ENCODE data around the gene RHOD. TPM values are rescaled to one million over a fixed set of nuclear protein-coding genes. Genes with fewer than 3 reads are reported as not detected.

Gene RHOD, protein sequence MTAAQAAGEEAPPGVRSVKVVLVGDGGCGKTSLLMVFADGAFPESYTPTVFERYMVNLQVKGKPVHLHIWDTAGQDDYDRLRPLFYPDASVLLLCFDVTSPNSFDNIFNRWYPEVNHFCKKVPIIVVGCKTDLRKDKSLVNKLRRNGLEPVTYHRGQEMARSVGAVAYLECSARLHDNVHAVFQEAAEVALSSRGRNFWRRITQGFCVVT
- 10 to 100 TPM in 3 of 4 donors, 1 to 10 TPM in 1; 9.7 to 41.7 (median 27.5) TPM for total RNA-seq
- 10 to 100 TPM; 14.2 to 56.5 (median 20.9) TPM for polyA plus RNA-seq
- long read RNA-seq, donor 1, transcript RHOD-201 (5 exons, 1,129 nt), result major isoform, 21 of 25 reads
- long read RNA-seq, donor 1, partial matches to known transcripts, result 2 of 25 reads
- long read RNA-seq, donor 1, other reads (novel, unspliced or antisense), result 2 of 25 reads
- long read RNA-seq, donor 2, transcript RHOD-201 (5 exons, 1,129 nt), result major isoform, 16 of 19 reads
- long read RNA-seq, donor 2, partial matches to known transcripts, result 1 of 19 reads
- long read RNA-seq, donor 2, other reads (novel, unspliced or antisense), result 2 of 19 reads

DNA sequence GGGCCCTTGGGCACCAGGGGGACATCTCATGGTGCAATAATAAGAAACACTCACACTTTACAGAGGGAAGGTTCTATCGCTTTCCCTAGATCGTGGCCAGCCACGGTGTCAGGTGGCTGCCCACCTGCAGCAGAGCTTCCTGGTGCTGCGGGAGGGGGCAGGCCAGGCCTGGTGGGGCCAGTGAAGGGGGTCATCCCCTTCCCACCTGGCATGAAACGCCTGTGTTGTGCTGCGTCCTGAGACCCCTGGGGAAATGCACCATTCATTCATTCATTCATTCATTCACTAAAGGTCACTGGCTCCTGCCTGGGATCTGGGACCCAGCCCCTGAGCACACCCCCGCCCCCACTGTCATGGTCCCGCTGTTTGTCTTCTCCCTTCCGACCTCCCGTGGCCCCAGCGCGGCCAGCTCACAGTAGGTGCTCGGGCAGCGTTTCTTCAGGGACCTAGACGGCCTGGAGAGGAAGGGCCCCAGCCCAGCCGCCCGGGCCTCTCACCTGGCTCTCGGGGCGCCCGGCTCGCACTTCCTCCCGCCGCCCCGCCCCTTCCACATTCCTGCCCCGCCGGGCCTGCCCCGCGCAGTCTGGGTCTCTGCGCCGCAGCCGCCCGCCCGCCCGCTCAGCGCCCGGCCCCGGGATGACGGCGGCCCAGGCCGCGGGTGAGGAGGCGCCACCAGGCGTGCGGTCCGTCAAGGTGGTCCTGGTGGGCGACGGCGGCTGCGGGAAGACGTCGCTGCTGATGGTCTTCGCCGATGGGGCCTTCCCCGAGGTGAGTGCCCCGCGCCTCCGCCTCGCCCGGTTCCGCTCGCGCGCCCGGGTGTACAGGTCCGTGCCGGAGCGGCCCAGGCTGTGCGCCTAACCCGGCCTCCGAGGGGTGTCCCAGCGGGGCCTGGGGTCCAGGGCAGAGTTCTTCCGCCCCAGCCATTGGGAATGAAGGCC, at the start of gene RHOD:
TSS of gene RHOD (plus strand) at position 581 of the 938 bp plus-strand sequence. CDS start at position 637, 56 bp downstream.
- TF ChIP-seq, protein P1, sequence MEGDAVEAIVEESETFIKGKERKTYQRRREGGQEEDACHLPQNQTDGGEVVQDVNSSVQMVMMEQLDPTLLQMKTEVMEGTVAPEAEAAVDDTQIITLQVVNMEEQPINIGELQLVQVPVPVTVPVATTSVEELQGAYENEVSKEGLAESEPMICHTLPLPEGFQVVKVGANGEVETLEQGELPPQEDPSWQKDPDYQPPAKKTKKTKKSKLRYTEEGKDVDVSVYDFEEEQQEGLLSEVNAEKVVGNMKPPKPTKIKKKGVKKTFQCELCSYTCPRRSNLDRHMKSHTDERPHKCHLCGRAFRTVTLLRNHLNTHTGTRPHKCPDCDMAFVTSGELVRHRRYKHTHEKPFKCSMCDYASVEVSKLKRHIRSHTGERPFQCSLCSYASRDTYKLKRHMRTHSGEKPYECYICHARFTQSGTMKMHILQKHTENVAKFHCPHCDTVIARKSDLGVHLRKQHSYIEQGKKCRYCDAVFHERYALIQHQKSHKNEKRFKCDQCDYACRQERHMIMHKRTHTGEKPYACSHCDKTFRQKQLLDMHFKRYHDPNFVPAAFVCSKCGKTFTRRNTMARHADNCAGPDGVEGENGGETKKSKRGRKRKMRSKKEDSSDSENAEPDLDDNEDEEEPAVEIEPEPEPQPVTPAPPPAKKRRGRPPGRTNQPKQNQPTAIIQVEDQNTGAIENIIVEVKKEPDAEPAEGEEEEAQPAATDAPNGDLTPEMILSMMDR (IDR thresholded peaks at IDR 0.05), result no peak
- H3K4me1 ChIP-seq, result peaks cover 37% of the 10 kb centered on the region
- no peaks in the 10 kb centered on the region for H3K9me3 ChIP-seq
- DNase-seq (peak in 1 of 2 donors; percentile 63), ATAC-seq (peak; percentile 20 to 58 (median 48))
- peak within 1 kb of the TSS; percentile 87 for H3K27ac ChIP-seq
- WGBS, 3 donors, result 15 to 18% (median 17%) methylated on average over 45 to 72 of the region's 72 CpGs
- no peaks in the 10 kb centered on the region for H3K36me3 ChIP-seq (ENCODE audit: insufficient read depth in 1 of 2, low read depth in 1 of 2)
- peak within 1 kb of the TSS; percentile 80 for H3K4me3 ChIP-seq
- intact Hi-C loops (cut with DNase I), result loop anchor here in 1 of 2 donors (5.0 kb wide), 1 partner anchor 61 kb away; the partner anchor contains the start of gene KDM2A
- H3K27me3 ChIP-seq (ENCODE audit: insufficient read depth in 3 of 3, low read length in 2 of 3), result no peaks in the 10 kb centered on the region

DNA sequence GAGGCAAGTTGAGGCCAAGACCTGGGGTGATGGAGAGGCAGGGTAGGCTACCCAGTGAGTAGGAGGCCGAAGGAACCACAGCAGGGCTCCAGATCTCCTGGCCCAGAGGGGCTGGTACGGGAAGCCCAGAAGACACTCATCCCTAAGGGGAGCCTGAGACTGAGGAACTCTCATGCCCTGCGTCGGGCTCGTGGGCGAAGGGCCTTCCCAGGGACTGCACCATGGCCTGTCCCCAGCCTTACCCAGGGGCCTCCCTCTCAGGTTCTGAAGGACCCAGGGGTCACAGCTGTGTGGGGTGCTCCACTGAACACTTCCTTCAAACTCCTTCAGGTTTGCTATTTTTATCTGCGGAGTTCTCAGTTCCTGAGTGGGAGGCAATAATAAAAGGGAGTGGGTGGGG, 49.5 kb upstream of the RHOD start:
- no peak for ATAC-seq
- Histone ChIP-seq H3K4me1 (no peaks in the 10 kb centered on the region), H3K27me3 (ENCODE audit: insufficient read depth in 3 of 3, low read length in 2 of 3) (no peaks in the 10 kb centered on the region), H3K9me3 (no peaks in the 10 kb centered on the region), H3K27ac (no peak overlapping the region), H3K4me3 (no peak overlapping the region), H3K36me3 (ENCODE audit: insufficient read depth in 1 of 2, low read depth in 1 of 2) (no peaks in the 10 kb centered on the region)
- TF ChIP-seq, protein P1 (IDR thresholded peaks at IDR 0.05), result no peak
- intact Hi-C loops (cut with DNase I), result no loop called here
- WGBS, 3 donors, result 93 to 95% (median 93%) methylated on average over 7 of the region's 7 CpGs
- DNase-seq, result no peak

DNA sequence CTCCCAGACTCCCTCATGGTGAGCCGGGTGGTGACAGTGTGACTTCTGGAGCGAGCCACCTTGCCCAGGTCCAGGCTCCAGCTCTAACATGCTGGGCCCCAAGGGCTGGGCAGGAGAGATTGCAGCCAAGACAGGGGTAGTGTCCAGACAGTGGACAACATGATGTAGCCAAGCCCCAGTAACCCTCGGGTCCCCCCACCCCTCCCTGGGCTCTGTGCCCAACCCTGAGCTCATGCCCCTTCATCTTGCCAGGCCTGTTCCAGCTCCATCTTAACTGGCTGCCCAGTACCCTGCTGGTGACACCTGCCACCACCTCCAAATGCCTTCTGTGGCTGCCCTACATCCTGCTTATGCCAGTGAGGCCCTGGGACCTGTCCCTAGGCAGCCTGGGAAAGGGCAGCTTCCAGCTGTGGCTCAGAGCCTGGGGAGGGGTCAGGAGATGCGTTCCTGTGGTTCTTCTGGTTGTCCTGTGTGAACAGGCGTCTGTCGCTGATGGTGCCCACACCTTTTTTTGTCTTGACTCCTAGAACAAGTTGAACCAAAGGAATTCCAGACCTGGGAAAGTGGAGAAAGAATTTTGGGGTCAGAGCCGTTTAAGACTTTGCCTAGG, 46.2 kb upstream of the RHOD start:
- intact Hi-C loops (cut with DNase I), result no loop called here
- H3K36me3 ChIP-seq (ENCODE audit: insufficient read depth in 1 of 2, low read depth in 1 of 2), result no peaks in the 10 kb centered on the region
- H3K9me3 ChIP-seq, result no peaks in the 10 kb centered on the region
- WGBS, 3 donors, result 69 to 76% (median 70%) methylated on average over 7 of the region's 7 CpGs
- no peaks in the 10 kb centered on the region for H3K27me3 ChIP-seq (ENCODE audit: insufficient read depth in 3 of 3, low read length in 2 of 3)
- ATAC-seq, result no peak
- no peak for DNase-seq
- H3K4me3 ChIP-seq, result no peak overlapping the region
- H3K27ac ChIP-seq, result no peak overlapping the region
- TF ChIP-seq, protein P1 (IDR thresholded peaks at IDR 0.05), result no peak
- no peaks in the 10 kb centered on the region for H3K4me1 ChIP-seq

DNA sequence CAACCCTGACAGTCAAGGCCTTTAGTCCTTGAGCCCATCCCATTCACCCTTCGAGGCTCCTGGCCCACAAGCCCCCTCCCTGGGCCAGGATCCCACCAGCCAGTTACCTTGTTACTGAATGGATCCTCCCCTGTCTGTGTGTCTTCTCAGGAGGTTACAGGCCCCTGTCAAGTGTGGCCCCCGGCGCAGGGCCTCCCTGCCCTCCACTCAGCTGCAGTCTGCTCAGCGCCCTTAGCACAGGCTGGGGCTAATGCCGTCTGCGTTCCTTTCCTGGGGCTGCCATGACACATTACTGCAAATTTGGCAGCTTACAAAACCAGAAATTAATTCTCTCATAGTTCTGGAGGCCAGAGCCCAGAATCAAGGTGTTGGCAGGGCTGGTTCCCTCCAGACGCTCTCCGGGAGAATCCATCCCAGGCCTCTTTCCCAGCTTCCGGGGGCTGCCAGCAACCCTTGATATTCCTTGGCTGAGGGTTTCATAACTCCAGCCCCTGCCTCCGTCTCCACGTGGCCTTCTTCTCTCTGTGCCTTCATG, 43.1 kb upstream of the RHOD start:
- DNase-seq (no peak), ATAC-seq (no peak)
- Histone ChIP-seq H3K27me3 (ENCODE audit: insufficient read depth in 3 of 3, low read length in 2 of 3) (no peaks in the 10 kb centered on the region), H3K36me3 (ENCODE audit: insufficient read depth in 1 of 2, low read depth in 1 of 2) (no peaks in the 10 kb centered on the region), H3K9me3 (no peaks in the 10 kb centered on the region), H3K4me1 (no peaks in the 10 kb centered on the region), H3K27ac (no peak overlapping the region), H3K4me3 (no peak overlapping the region)
- 82 to 87% (median 84%) methylated on average over 11 of the region's 11 CpGs for WGBS, 3 donors
- intact Hi-C loops (cut with DNase I), result no loop called here
- TF ChIP-seq, protein P1 (IDR thresholded peaks at IDR 0.05), result no peak

Data from psoas muscle (tissue), 8 donors.